HepG2 (cell line): ENCODE results near the gene XXYLT1. TPM values are rescaled to one million over a fixed set of nuclear protein-coding genes. Genes with fewer than 3 reads are reported as not detected.
A peak's percentile ranks its signal among the peaks of the same experiment; 100 is the strongest.

Experiments
- ATAC-seq: fragments of 200-7000 bp; cut with Tn5 transposase; 3 replicates; pipeline ENCODE4 v1.9.1; 2020; ENCODE audit warnings: mild to moderate bottlenecking, moderate library complexity
- BruUV-seq: library from RNA; stranded (reverse); fragments of 400-500 nt; replicated peaks from 2 replicates; lab custom pipeline; 2021; lab: Mats Ljungman, UMichigan
- CTCF ChIA-PET: fragments of 300-600 bp; formaldehyde crosslinking; extraction: SDS; loops from one replicate; lab custom pipeline; 2021; ENCODE audit warnings: low total read pairs, inconsistent platforms, low intra/inter-chr PET ratio; lab: Yijun Ruan, JAX
- POLR2A ChIA-PET: fragments of 350-600 bp; sonication (Branson Sonifier 250); formaldehyde crosslinking; loops from one replicate; lab custom pipeline; 2020; ENCODE audit warnings: antibody characterized with exemption, inconsistent platforms; lab: Yijun Ruan, JAX
- DNase-seq: peaks from one replicate; pipeline ENCODE4 v3.0.0-alpha.2; 2015; ENCODE audit warnings: low spot score
- FAIRE-seq: peaks from 3 replicates; lab custom pipeline; 2011; peaks lifted over from hg19 to GRCh38; lab: Jason Lieb, UNC
- H2AFZ ChIP-seq: one replicate; pipeline ENCODE4 v1.6.1; 2011; ENCODE audit warnings: low read length, inconsistent platforms
- H3K27ac ChIP-seq: fragments of 300-600 bp; 3 replicates; pipeline ENCODE4 v1.8.0; 2011; ENCODE audit warnings: mixed run types, mild to moderate bottlenecking, mixed read lengths, low read length, inconsistent platforms; ENCODE audit not compliant: insufficient read depth; ENCODE audit errors: extremely low read length
- H3K27me3 ChIP-seq, 2 experiments: fragments of 200-600 bp in 1 of 2; 2 replicates in 1 of 2; 3 replicates in 1 of 2; pipeline versions ENCODE4 v1.6.0 to v1.8.0; 2011; ENCODE audit warnings: low read length in 2 of 2, mild to moderate bottlenecking in 2 of 2, moderate library complexity in 2 of 2, inconsistent platforms in 1 of 2; ENCODE audit not compliant: insufficient read depth in 2 of 2, control insufficient read depth in 1 of 2
- H3K36me3 ChIP-seq, 2 experiments: fragments of 200-600 bp in 1 of 2; replicated peaks in 1 of 2; 2 replicates in 1 of 2; 3 replicates in 1 of 2; pipeline versions ENCODE4 v1.5.1 to v1.8.0; 2011; ENCODE audit warnings: low read length in 2 of 2, inconsistent platforms in 1 of 2; ENCODE audit not compliant: insufficient read depth in 2 of 2, control insufficient read depth in 1 of 2
- H3K4me1 ChIP-seq: 2 replicates; pipeline ENCODE4 v1.5.1; 2012; ENCODE audit warnings: low read length, inconsistent platforms; ENCODE audit not compliant: insufficient read depth
- H3K4me2 ChIP-seq: 2 replicates; pipeline ENCODE4 v1.6.0; 2011; ENCODE audit warnings: low read depth, low read length, inconsistent platforms
- H3K4me3 ChIP-seq, 3 experiments: fragments of 200-600 bp in 1 of 3; sonication (generic), shearing (Covaris generic) in 1 of 3; replicated peaks in 1 of 3; 2 replicates each; pipeline ENCODE4 v1.5.1; 2011 to 2016; ENCODE audit warnings: low read length in 3 of 3, inconsistent platforms in 2 of 3, low read depth in 2 of 3, mild to moderate bottlenecking in 2 of 3, control low read depth in 1 of 3, mixed read lengths in 1 of 3; ENCODE audit not compliant: insufficient read depth in 1 of 3
- H3K79me2 ChIP-seq: one replicate; pipeline ENCODE4 v1.6.1; 2011; ENCODE audit warnings: low read length, inconsistent platforms; ENCODE audit not compliant: insufficient read depth
- H3K9ac ChIP-seq: 2 replicates; pipeline ENCODE4 v1.6.0; 2011; ENCODE audit warnings: mild to moderate bottlenecking, low read depth, low read length, inconsistent platforms; ENCODE audit not compliant: insufficient read depth
- H3K9me3 ChIP-seq: 2 replicates; pipeline ENCODE4 v1.5.1; 2012; ENCODE audit warnings: mild to moderate bottlenecking, low read length
- H4K20me1 ChIP-seq: 2 replicates; pipeline ENCODE4 v1.6.0; 2011; ENCODE audit warnings: inconsistent platforms, mild to moderate bottlenecking, low read length, moderate library complexity; ENCODE audit not compliant: insufficient read depth
- AKNA ChIP-seq: sonication (generic); formaldehyde crosslinking; IDR thresholded peaks from 2 replicates; pipeline ENCODE4 v1.4.0; 2020; ENCODE audit warnings: missing genetic modification reagents, borderline replicate concordance
- BCL6 ChIP-seq: IDR thresholded peaks from 2 replicates; pipeline ENCODE4 v1.6.1; 2016; ENCODE audit warnings: missing genetic modification reagents, missing compliant biosample characterization
- HIVEP1 ChIP-seq: sonication (generic); formaldehyde crosslinking; IDR thresholded peaks from 2 replicates; pipeline ENCODE4 v1.4.0; 2020; ENCODE audit warnings: mild to moderate bottlenecking, missing genetic modification reagents
- KDM1A ChIP-seq: IDR thresholded peaks from 2 replicates; pipeline ENCODE4 v1.6.1; 2016; ENCODE audit warnings: missing compliant biosample characterization
- MYNN ChIP-seq: sonication (generic); formaldehyde crosslinking; IDR thresholded peaks from 2 replicates; pipeline ENCODE4 v1.4.0; 2020; ENCODE audit warnings: mild to moderate bottlenecking, low read depth, missing genetic modification reagents
- NCOA1 ChIP-seq: sonication (generic); formaldehyde crosslinking; IDR thresholded peaks from 2 replicates; pipeline ENCODE4 v1.9.0; 2021; ENCODE audit warnings: missing genetic modification reagents
- ONECUT2 ChIP-seq: sonication (generic); formaldehyde crosslinking; IDR thresholded peaks from 2 replicates; pipeline ENCODE4 v1.4.0; 2020; ENCODE audit warnings: missing genetic modification reagents
- RARA ChIP-seq: IDR thresholded peaks from 2 replicates; pipeline ENCODE4 v1.6.1; 2016; ENCODE audit warnings: missing genetic modification reagents, missing compliant biosample characterization
- SP5 ChIP-seq: IDR thresholded peaks from 2 replicates; pipeline ENCODE4 v1.6.1; 2016; ENCODE audit warnings: low read depth, borderline replicate concordance
- SRSF4 ChIP-seq: fragments of 200-400 bp; formaldehyde crosslinking; IDR thresholded peaks from one replicate; pipeline ENCODE4 v1.6.1; 2018; ENCODE audit warnings: mild to moderate bottlenecking, low read depth, low read length, moderate library complexity; ENCODE audit not compliant: poor library complexity, severe bottlenecking
- ZBTB33 ChIP-seq: sonication (generic); formaldehyde crosslinking; IDR thresholded peaks from 2 replicates; pipeline ENCODE4 v1.4.0; 2020; ENCODE audit warnings: missing genetic modification reagents
- ZMAT5 ChIP-seq: sonication (generic); formaldehyde crosslinking; IDR thresholded peaks from 2 replicates; pipeline ENCODE4 v1.5.0; 2020; ENCODE audit warnings: mild to moderate bottlenecking, low read depth, missing genetic modification reagents, borderline replicate concordance
- ZNF274 ChIP-seq: sonication (generic); formaldehyde crosslinking; IDR thresholded peaks from 2 replicates; pipeline ENCODE4 v1.5.1; 2020; ENCODE audit warnings: mild to moderate bottlenecking, missing genetic modification reagents
- ZNF414 ChIP-seq: sonication (generic); formaldehyde crosslinking; IDR thresholded peaks from 2 replicates; pipeline ENCODE4 v1.5.0; 2020; ENCODE audit warnings: missing genetic modification reagents
- ZNF691 ChIP-seq: sonication (generic); formaldehyde crosslinking; IDR thresholded peaks from 2 replicates; pipeline ENCODE4 v1.4.0; 2020; ENCODE audit warnings: missing genetic modification reagents, low read depth, mild to moderate bottlenecking, borderline replicate concordance
- WGBS: methylation state at CpG from one replicate; pipeline ENCODE4 v1.1.6; 2017; ENCODE audit warnings: low lambda C conversion rate; 5-methylcytosine and 5-hydroxymethylcytosine counted together
- in situ Hi-C: cut with HindIII; loops from 2 replicates; pipeline ENCODE4 v1.10.0; 2017; ENCODE audit warnings: low pct_unique_long_range_greater_than_20kb; ENCODE audit not compliant: extremely low pct_ligation_motif_present
- intact Hi-C: fragments of 100-400 bp; cut with micrococcal nuclease; formaldehyde crosslinking; loops from one replicate; pipeline ENCODE4 v1.10.0; 2022; ENCODE audit not compliant: unreplicated experiment
- polyA plus RNA-seq, 8 experiments: library from polyadenylated mRNA; depleted of rRNA in 3 of 8; stranded (reverse) in 7 of 8; unstranded in 1 of 8; fragments of >200 nt; fragmentation: Illumina TruSeq in 4 of 8; extraction: Trizol in 4 of 8; gene quantifications; 2 replicates each; pipeline versions ENCODE4 v1.2.1 to v1.2.3, GENCODE V29; 2011 to 2016; ENCODE audit warnings: low read depth in 4 of 8, missing spikeins in 1 of 8, mixed read lengths in 1 of 8; ENCODE audit not compliant: insufficient read depth in 1 of 8
- total RNA-seq, 5 experiments: library from RNA; depleted of rRNA; stranded (reverse); fragments of >200 nt; fragmentation: Illumina TruSeq; extraction: Trizol; gene quantifications; 2 replicates each; pipeline ENCODE4 v1.2.3, GENCODE V29; 2016; ENCODE audit warnings: low read depth in 1 of 5

XXYLT1 gene
- total and polyA plus RNA-seq, 2 of the 13 experiments (the other 11 are each of a cell fraction or from before 2014, with no cell fraction given), result 17.7 to 19.0 TPM

GRCh38 chr3:195043607-195044339, 227.2 kb downstream of the XXYLT1 start:
- Histone ChIP-seq H3K4me1 (peaks cover 24% of the 10 kb centered on the region), H3K9ac (no peak overlapping the region), H3K27me3 (peaks cover 7 to 81% of the 10 kb centered on the region in 2 experiments; a peak in 4 of 5 replicates), H2AFZ (no peak overlapping the region), H3K4me2 (no peak overlapping the region), H3K36me3 (no peaks in the 10 kb centered on the region), H4K20me1 (no peaks in the 10 kb centered on the region), H3K79me2 (no peaks in the 10 kb centered on the region), H3K9me3 (no peaks in the 10 kb centered on the region), H3K27ac (no peak overlapping the region), H3K4me3 (no peak overlapping the region)
- no TSS peak for BruUV-seq
- ChIA-PET CTCF (no interaction called here), POLR2A (no interaction called here)
- in situ Hi-C loops (no loop called here), intact Hi-C loops (no loop called here)
- DNase-seq, result no peak
- no peak; the same call in none of the 3 replicates for ATAC-seq
- FAIRE-seq, result no peak
- 33% methylated on average over 10 of the region's 12 CpGs for WGBS
- TF ChIP-seq ZNF274 (CRISPR knock-in tag) (no peak), KDM1A (CRISPR knock-in tag) (no peak), ZMAT5 (no peak), BCL6 (CRISPR knock-in tag) (peak; percentile 94), SRSF4 (no peak), HIVEP1 (0 out of 2 replicates have a peak, but pooled peaks have one; percentile 37), ZNF691 (CRISPR knock-in tag) (peak; percentile 78; the same call in 1 of the 2 replicates), ZBTB33 (CRISPR knock-in tag) (peak; percentile 32; the same call in 1 of the 2 replicates), RARA (CRISPR knock-in tag) (peak; percentile 65), AKNA (CRISPR knock-in tag) (no peak), MYNN (no peak), SP5 (CRISPR knock-in tag) (no peak), ZNF414 (no peak), NCOA1 (CRISPR knock-in tag) (no peak), ONECUT2 (CRISPR knock-in tag) (0 out of 2 replicates have a peak, but pooled peaks have one; percentile 37)
